K562 (cell line): ENCODE results near the gene FARSB.

Experiments
- BRCA1 ChIP-seq, 2 experiments: fragments of 450-650 bp in 1 of 2; sonication (generic) in 1 of 2; formaldehyde crosslinking in 1 of 2; IDR thresholded peaks; 2 replicates each; pipeline versions ENCODE4 v1.5.0 to v1.6.1; 2017 to 2020; ENCODE audit warnings: mild to moderate bottlenecking in 1 of 2, missing genetic modification reagents in 1 of 2
- CBX2 ChIP-seq: fragments of 200-600 bp; sonication (generic); IDR thresholded peaks from one replicate; pipeline ENCODE4 v1.6.1; 2012; ENCODE audit warnings: mild to moderate bottlenecking, low read length, inconsistent platforms; ENCODE audit not compliant: insufficient read depth, poor library complexity, severe bottlenecking
- CTCF ChIP-seq, 3 experiments: IDR thresholded peaks in 2 of 3; conservative IDR thresholded peaks in 1 of 3; 2 replicates each; pipeline ENCODE4 v1.5.1; 2011 to 2012; ENCODE audit warnings: low read length in 3 of 3, mild to moderate bottlenecking in 3 of 3, control low read depth in 2 of 3, improper control_type of control experiment in 1 of 3, inconsistent platforms in 1 of 3, low read depth in 1 of 3, mixed read lengths in 1 of 3, moderate library complexity in 1 of 3; ENCODE audit not compliant: insufficient read depth in 2 of 3
- FOXP1 ChIP-seq: sonication (generic); formaldehyde crosslinking; IDR thresholded peaks from 2 replicates; pipeline ENCODE4 v1.8.0; 2022; ENCODE audit warnings: mild to moderate bottlenecking, missing genetic modification reagents
- GABPB1 ChIP-seq: sonication (generic); formaldehyde crosslinking; IDR thresholded peaks from 2 replicates; pipeline ENCODE4 v1.8.0; 2022; ENCODE audit warnings: mild to moderate bottlenecking, missing genetic modification reagents
- HNRNPL ChIP-seq: fragments of 200-400 bp; formaldehyde crosslinking; IDR thresholded peaks from 2 replicates; pipeline ENCODE4 v1.6.1; 2017; ENCODE audit warnings: low read depth, mild to moderate bottlenecking, low read length
- POLR2A ChIP-seq: fragments of 450-650 bp; conservative IDR thresholded peaks from 2 replicates; pipeline ENCODE4 v1.6.1; 2016
- POLR2AphosphoS2 ChIP-seq: IDR thresholded peaks from 2 replicates; pipeline ENCODE4 v1.6.1; 2012; ENCODE audit warnings: low read length, improper control_type of control experiment
- POLR2AphosphoS5 ChIP-seq: IDR thresholded peaks from 2 replicates; pipeline ENCODE4 v1.6.1; 2011; ENCODE audit warnings: mild to moderate bottlenecking, low read depth, low read length, moderate library complexity; ENCODE audit not compliant: control insufficient read depth, insufficient read depth
- SMAD3 ChIP-seq: fragments of 450-650 bp; formaldehyde crosslinking; conservative IDR thresholded peaks from 2 replicates; pipeline ENCODE4 v1.4.0; 2020; ENCODE audit warnings: mild to moderate bottlenecking
- TAF1 ChIP-seq: IDR thresholded peaks from 2 replicates; pipeline ENCODE4 v1.6.1; 2011; ENCODE audit warnings: mild to moderate bottlenecking, low read length, moderate library complexity; ENCODE audit not compliant: insufficient read depth, control insufficient read depth, severe bottlenecking; ENCODE audit errors: extremely low read depth
- YY1 ChIP-seq, 3 experiments: IDR thresholded peaks; 2 replicates each; pipeline ENCODE4 v1.6.1; 2011; ENCODE audit warnings: low read length in 2 of 3, mild to moderate bottlenecking in 2 of 3, moderate library complexity in 2 of 3, borderline replicate concordance in 1 of 3, control low read depth in 1 of 3, low read depth in 1 of 3; ENCODE audit not compliant: insufficient read depth in 3 of 3, insufficient replicate concordance in 2 of 3, control insufficient read depth in 1 of 3, insufficient read length in 1 of 3; ENCODE audit errors: extremely low read depth in 1 of 3

GRCh38 chr2:222575618-222576017, 80.3 kb downstream of the FARSB start:
- TF ChIP-seq CTCF (IDR thresholded peaks at IDR 0.05 in 2 of 3, conservative IDR thresholded peaks at IDR 0.05 in 1 of 3; ENCODE audit: insufficient read depth in 2 of 3, low read depth in 1 of 3, low read length in 3 of 3): no peak
- TF ChIP-seq YY1 (IDR thresholded peaks at IDR 0.05; ENCODE audit: borderline replicate concordance in 1 of 3, control insufficient read depth in 1 of 3, extremely low read depth in 1 of 3, insufficient read depth in 3 of 3, insufficient read length in 1 of 3, insufficient replicate concordance in 2 of 3, low read depth in 1 of 3, low read length in 2 of 3): no peak
- TF ChIP-seq POLR2AphosphoS2: no peak
- TF ChIP-seq FOXP1 (CRISPR knock-in tag): no peak
- TF ChIP-seq GABPB1 (CRISPR knock-in tag): no peak
- TF ChIP-seq SMAD3: no peak
- no peak for TF ChIP-seq POLR2AphosphoS5
- TF ChIP-seq BRCA1 (IDR thresholded peaks at IDR 0.05): no peak
- no peak for TF ChIP-seq BRCA1 (CRISPR knock-in tag; IDR thresholded peaks at IDR 0.05)
- TF ChIP-seq TAF1: no peak
- TF ChIP-seq POLR2A: no peak
- no peak for TF ChIP-seq CBX2
- TF ChIP-seq HNRNPL: no peak
